ENCODE measurements around the gene TMEM108.

GRCh38 chr3:133050891-133051290 is 12.7 kb downstream of the TMEM108 start:
- TF ChIP-seq SIN3A (IDR thresholded peaks at IDR 0.05; ENCODE audit: borderline replicate concordance, insufficient read depth, low read length) (no peak), POLR2AphosphoS5 (IDR thresholded peaks at IDR 0.05; ENCODE audit: low read depth, low read length) (no peak), TAF1 (IDR thresholded peaks at IDR 0.05; ENCODE audit: borderline replicate concordance, insufficient read depth, low read length) (no peak), FOXP2 (optimal IDR thresholded peaks at IDR 0.05; ENCODE audit: borderline replicate concordance, extremely low read depth, extremely low read length, insufficient read depth) (no peak)
